ENCODE data around the gene TMEM92.

DNA sequence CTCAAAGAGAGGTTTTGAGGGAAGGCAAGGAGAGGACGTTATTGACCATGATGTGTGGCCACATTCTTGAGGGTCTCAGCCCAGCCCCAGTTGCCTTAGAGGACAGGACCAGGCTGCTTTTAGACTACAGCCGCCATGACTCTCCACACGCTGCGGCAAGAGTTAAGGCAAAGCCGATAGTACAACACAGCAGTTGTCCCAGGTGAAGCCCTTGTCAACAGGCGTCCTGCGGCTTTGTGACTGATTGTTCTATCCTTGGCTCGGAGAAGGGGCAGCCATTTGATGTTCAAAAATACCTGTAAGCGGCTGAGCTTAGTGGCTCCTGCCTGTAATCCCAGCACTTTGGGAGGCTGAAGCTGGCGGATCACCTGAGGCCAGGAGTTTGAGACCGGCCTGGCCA is 28.8 kb downstream of the TMEM92 start:
- TF ChIP-seq POLR2A (IDR thresholded peaks at IDR 0.05; ENCODE audit: borderline replicate concordance, extremely low read depth, insufficient read depth, insufficient read length): no peak
- TF ChIP-seq ELF1 (IDR thresholded peaks at IDR 0.05; ENCODE audit: borderline replicate concordance, low read depth): no peak
- TF ChIP-seq MAX (IDR thresholded peaks at IDR 0.05): no peak
- no peak for TF ChIP-seq EZH2phosphoT487 (IDR thresholded peaks at IDR 0.05; ENCODE audit: borderline replicate concordance)
- TF ChIP-seq, protein P1, sequence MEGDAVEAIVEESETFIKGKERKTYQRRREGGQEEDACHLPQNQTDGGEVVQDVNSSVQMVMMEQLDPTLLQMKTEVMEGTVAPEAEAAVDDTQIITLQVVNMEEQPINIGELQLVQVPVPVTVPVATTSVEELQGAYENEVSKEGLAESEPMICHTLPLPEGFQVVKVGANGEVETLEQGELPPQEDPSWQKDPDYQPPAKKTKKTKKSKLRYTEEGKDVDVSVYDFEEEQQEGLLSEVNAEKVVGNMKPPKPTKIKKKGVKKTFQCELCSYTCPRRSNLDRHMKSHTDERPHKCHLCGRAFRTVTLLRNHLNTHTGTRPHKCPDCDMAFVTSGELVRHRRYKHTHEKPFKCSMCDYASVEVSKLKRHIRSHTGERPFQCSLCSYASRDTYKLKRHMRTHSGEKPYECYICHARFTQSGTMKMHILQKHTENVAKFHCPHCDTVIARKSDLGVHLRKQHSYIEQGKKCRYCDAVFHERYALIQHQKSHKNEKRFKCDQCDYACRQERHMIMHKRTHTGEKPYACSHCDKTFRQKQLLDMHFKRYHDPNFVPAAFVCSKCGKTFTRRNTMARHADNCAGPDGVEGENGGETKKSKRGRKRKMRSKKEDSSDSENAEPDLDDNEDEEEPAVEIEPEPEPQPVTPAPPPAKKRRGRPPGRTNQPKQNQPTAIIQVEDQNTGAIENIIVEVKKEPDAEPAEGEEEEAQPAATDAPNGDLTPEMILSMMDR (IDR thresholded peaks at IDR 0.05 in 2 of 3, conservative IDR thresholded peaks at IDR 0.05 in 1 of 3; ENCODE audit: borderline replicate concordance in 1 of 3, insufficient read depth in 1 of 3, low read depth in 2 of 3, low read length in 2 of 3): no peak
